ENCODE results near the gene TMPRSS5. TPM values are rescaled to one million over a fixed set of nuclear protein-coding genes. Genes with fewer than 3 reads are reported as not detected.

Gene TMPRSS5
- total and polyA plus RNA-seq, 2 of the 8 experiments (the other 6 are each of a cell fraction or from before 2014, with no cell fraction given): 0.54 to 0.78 TPM

- H3K9ac ChIP-seq (replicated peaks in 1 of 4; ENCODE audit: extremely low read depth in 1 of 4, low read depth in 3 of 4, low read length in 3 of 4): no peak overlapping the region
- no peak overlapping the region for H3K4ac ChIP-seq (replicated peaks; ENCODE audit: insufficient read length, low read depth, low read length)
- H2BK120ac ChIP-seq (replicated peaks; ENCODE audit: low read depth, low read length): no peak overlapping the region
- no peaks in the 10 kb centered on the region for H3K79me2 ChIP-seq (ENCODE audit: control insufficient read depth in 1 of 2, insufficient read depth in 2 of 2, low read length in 2 of 2)
- no peaks in the 10 kb centered on the region for H3K79me1 ChIP-seq (ENCODE audit: low read depth, low read length)
- H2BK20ac ChIP-seq (ENCODE audit: low read length): no peak overlapping the region
- H3K9me3 ChIP-seq (ENCODE audit: insufficient read depth in 2 of 2, low read depth in 1 of 2, low read length in 1 of 2): no peaks in the 10 kb centered on the region
- H4K8ac ChIP-seq (ENCODE audit: extremely low read depth, insufficient read depth, low read length): no peak overlapping the region
- POLR2A ChIA-PET (ENCODE audit: partially characterized antibody): no interaction called here
- no peaks in the 10 kb centered on the region; a peak in 1 of 7 replicates for H3K4me1 ChIP-seq (replicated peaks in 1 of 4; ENCODE audit: control insufficient read depth in 3 of 4, insufficient read depth in 4 of 4, low read length in 3 of 4)
- H3K27me3 ChIP-seq (replicated peaks in 1 of 4; ENCODE audit: control insufficient read depth in 3 of 4, extremely low read depth in 1 of 4, insufficient read depth in 3 of 4, low read length in 3 of 4): no peaks in the 10 kb centered on the region
- WGBS, 2 experiments (ENCODE audit: extremely low coverage in 1 of 2, insufficient coverage in 1 of 2, insufficient read length in 1 of 2, insufficient replicate concordance in 2 of 2, low coverage in 1 of 2, low lambda C conversion rate in 2 of 2, missing lambda C conversion rate in 1 of 2): 85% methylated on average over 18 of the region's 19 CpGs; no CpG with 5 or more reads in 1 of the 2 experiments
- no peak overlapping the region for H2AFZ ChIP-seq (ENCODE audit: low read length)
- no peak overlapping the region for H2BK5ac ChIP-seq (ENCODE audit: low read depth, low read length)
- H2AK5ac ChIP-seq (ENCODE audit: low read depth, low read length): peak overlapping the region; percentile 72; the same call in 1 of the 2 replicates
- no peak overlapping the region for H3K56ac ChIP-seq (replicated peaks; ENCODE audit: insufficient read length, low read depth, low read length)
- H3K36me3 ChIP-seq (ENCODE audit: control insufficient read depth in 2 of 4, insufficient read depth in 4 of 4, low read length in 3 of 4): no peaks in the 10 kb centered on the region
- no peak overlapping the region for H3K4me3 ChIP-seq (ENCODE audit: extremely low read depth in 1 of 4, insufficient read depth in 2 of 4, low read depth in 3 of 4, low read length in 4 of 4)
- no peak overlapping the region for H3K14ac ChIP-seq (ENCODE audit: insufficient read length)
- H2BK12ac ChIP-seq (ENCODE audit: low read depth, low read length): peak overlapping the region; percentile 39; the same call in 1 of the 2 replicates
- no peak overlapping the region for H3K4me2 ChIP-seq (ENCODE audit: insufficient read depth in 1 of 2, low read depth in 2 of 2, low read length in 2 of 2)
- no peaks in the 10 kb centered on the region for H3K23me2 ChIP-seq (ENCODE audit: low read depth, low read length)
- no peak overlapping the region for H4K91ac ChIP-seq (replicated peaks; ENCODE audit: insufficient read length, low read length)
- CTCF ChIA-PET (ENCODE audit: partially characterized antibody): interaction anchor here (0.5 to 2.4 kb wide), 22 partner anchors 11 to 248 kb away, joined by 3 to 15 read pairs (median 4); no protein-coding TSS in a partner anchor
- DNase-seq (ENCODE audit: low read depth in 1 of 2, low spot score in 2 of 2) (no peak), FAIRE-seq (no peak)
- no peak overlapping the region for H4K5ac ChIP-seq (ENCODE audit: insufficient read length, low read depth, low read length)
- no peak overlapping the region for H3K27ac ChIP-seq (ENCODE audit: low read depth, low read length)
- H4K20me1 ChIP-seq (replicated peaks in 1 of 2; ENCODE audit: control insufficient read depth in 1 of 2, insufficient read depth in 2 of 2, low read length in 2 of 2): no peaks in the 10 kb centered on the region
- no peak overlapping the region for H3K18ac ChIP-seq (ENCODE audit: extremely low read depth, low read length)
- H3K23ac ChIP-seq (ENCODE audit: insufficient read length): no peak overlapping the region
- peak overlapping the region; percentile 72; the same call in 1 of the 2 replicates for H2BK15ac ChIP-seq (ENCODE audit: low read length)
- TF ChIP-seq GTF2F1 (IDR thresholded peaks at IDR 0.05; ENCODE audit: borderline replicate concordance, low read depth, low read length) (no peak), ZNF274 (IDR thresholded peaks at IDR 0.05; ENCODE audit: borderline replicate concordance, extremely low read depth, low read length) (no peak), CTBP2 (IDR thresholded peaks at IDR 0.05; ENCODE audit: borderline replicate concordance, insufficient read depth, insufficient read length, low read length) (no peak), KDM5A (IDR thresholded peaks at IDR 0.05; ENCODE audit: low read length) (no peak), TAF1 (IDR thresholded peaks at IDR 0.05; ENCODE audit: low read depth, low read length) (no peak), USF2 (IDR thresholded peaks at IDR 0.05; ENCODE audit: low read length) (no peak), ASH2L (IDR thresholded peaks at IDR 0.05; ENCODE audit: low read length) (no peak), SIX5 (IDR thresholded peaks at IDR 0.05; ENCODE audit: low read depth, low read length) (no peak), KDM1A (IDR thresholded peaks at IDR 0.05; ENCODE audit: borderline replicate concordance, low read length) (no peak), GABPA (IDR thresholded peaks at IDR 0.05; ENCODE audit: borderline replicate concordance, insufficient read depth, low read length) (no peak), FOSL1 (IDR thresholded peaks at IDR 0.05; ENCODE audit: insufficient read depth, low read depth, low read length) (no peak)
Measured at GRCh38 chr11:113689768-113690618, 16.1 kb downstream of the TMPRSS5 start.
